Hematopoietic multipotent progenitor cell treated with erythropoietin and hydrocortisone succinate and interleukin-3 and kit ligand, for 15 days (in vitro differentiated cells): ENCODE results near the gene SART3.

Source experiments
- DNase-seq: peaks from one replicate; pipeline ENCODE4 v3.0.0-alpha.2; 2015; ENCODE audit warnings: low spot score

Gene SART3

GRCh38 chr12:108519558-108519957 is 41.4 kb downstream of the SART3 start:
- DNase-seq, result no peak

GRCh38 chr12:108518716-108519496 is 42.1 kb downstream of the SART3 start:
- DNase-seq, result no peak

GRCh38 chr12:108518101-108518715 is 42.8 kb downstream of the SART3 start:
- DNase-seq, result no peak

- DNase-seq, result no peak
These were observed 43.5 kb downstream of the SART3 start for GRCh38 chr12:108517288-108518100.

GRCh38 chr12:108516511-108517275 is 44.3 kb downstream of the SART3 start:
- DNase-seq, result no peak

- peak; percentile 8 for DNase-seq
These were observed 45.1 kb downstream of the SART3 start for GRCh38 chr12:108515916-108516315.

GRCh38 chr12:108514973-108515814 is 45.8 kb downstream of the SART3 start, which contains the start of gene FICD:
Gene FICD (plus strand): TSS chr12:108515277. CDS start chr12:108516973, 1,696 bp downstream.
- peak; percentile 99 for DNase-seq

- DNase-seq, result no peak
These were observed 46.5 kb downstream of the SART3 start for GRCh38 chr12:108514468-108514972.

GRCh38 chr12:108511633-108512540 is 49.1 kb downstream of the SART3 start:
- peak; percentile 77 for DNase-seq

GRCh38 chr12:108510836-108511235 is 50.1 kb downstream of the SART3 start:
- no peak for DNase-seq

GRCh38 chr12:108509806-108510205 is 51.2 kb downstream of the SART3 start:
- no peak for DNase-seq

- no peak for DNase-seq
These were observed 52.9 kb downstream of the SART3 start for GRCh38 chr12:108507971-108508642.

- no peak for DNase-seq
These were observed 55.8 kb downstream of the SART3 start for GRCh38 chr12:108505129-108505528.

GRCh38 chr12:108502922-108503321 is 58.1 kb downstream of the SART3 start:
- DNase-seq, result no peak

- no peak for DNase-seq
These were observed 62.8 kb downstream of the SART3 start for GRCh38 chr12:108498136-108498535.

GRCh38 chr12:108495823-108496579 is 65.0 kb downstream of the SART3 start:
- no peak for DNase-seq

- DNase-seq, result peak; percentile 61
These were observed 65.9 kb downstream of the SART3 start for GRCh38 chr12:108495054-108495453.

GRCh38 chr12:108491256-108491655 is 69.7 kb downstream of the SART3 start:
- DNase-seq, result no peak
